H1 (cell line): ENCODE results near the gene OTC. TPM values are rescaled to one million over a fixed set of nuclear protein-coding genes. Genes with fewer than 3 reads are reported as not detected.

Experiments
- polyA plus RNA-seq, 7 experiments: library from polyadenylated mRNA; depleted of rRNA in 3 of 7; stranded (reverse) in 5 of 7; unstranded in 2 of 7; fragments of >200 nt in 5 of 7; fragments of 200-250 nt in 2 of 7; gene quantifications; 1 replicate in 5 of 7; 2 replicates in 1 of 7; 4 replicates in 1 of 7; pipeline versions ENCODE4 v1.2.1 to v1.2.3, GENCODE V29; 2011 to 2013; ENCODE audit warnings: missing spikeins in 2 of 7, mixed read lengths in 2 of 7
- small RNA-seq: library from polyadenylated mRNA; stranded (forward); fragments of <200 nt; extraction: miRNeasy Mini kit (QIAGEN cat#:217004); gene quantifications from one replicate; pipeline ENCODE3, GENCODE V24; 2013; ENCODE audit not compliant: insufficient read depth
- total RNA-seq: library from RNA; stranded (reverse); fragmentation: NEBNext Ultra II Directional; extraction: Animal tissue kit (Norgen Biotek cat#: 25700); gene quantifications from 2 replicates; pipeline ENCODE4 v1.2.1, GENCODE V29; 2021

Gene OTC
- total and polyA plus RNA-seq, 2 of the 8 experiments (the other 6 are each of a cell fraction or from before 2014, with no cell fraction given): not detected

Small RNA genes lying within 50 kb of the gene (small RNA-seq; reads per million reads assigned to genes)
- gene RF00322: not detected

Other genes with a start within 250 kb of the OTC start
- 10.4 TPM in 2 replicates for gene SRPX, start 131.7 kb upstream of the OTC start, total RNA-seq
- gene SRPX, start 131.7 kb upstream of the OTC start, polyA plus RNA-seq (2011; rRNA removed): 7.2 and 7.6 TPM in 2 replicates
- 6.9 and 10.0 TPM in 2 replicates for gene RPGR, start 25.1 kb upstream of the OTC start, total RNA-seq
- gene RPGR, start 25.1 kb upstream of the OTC start, polyA plus RNA-seq (2011; rRNA removed): 1.2 and 1.6 TPM in 2 replicates
- 31.7 and 32.1 TPM in 2 replicates for gene TSPAN7, start 208.9 kb downstream of the OTC start, total RNA-seq
- 34.3 and 37.7 TPM in 2 replicates for gene TSPAN7, start 208.9 kb downstream of the OTC start, polyA plus RNA-seq (2011; rRNA removed)